SK-N-SH treated with all-trans-retinoic acid at 6 μM for 48 hours (cell line): ENCODE results near the gene DPRX.

ENCODE experiments used
- CREB5 ChIP-seq: fragments of 250-450 bp; sonication (Bioruptor Pico); IDR thresholded peaks from 2 replicates; pipeline ENCODE4 v1.5.1; 2020; ENCODE audit warnings: low read depth, mild to moderate bottlenecking, moderate library complexity
- ESRRG ChIP-seq: fragments of 250-450 bp; sonication (Bioruptor Pico); IDR thresholded peaks from 2 replicates; pipeline ENCODE4 v1.6.1; 2021; ENCODE audit warnings: mild to moderate bottlenecking
- ISL1 ChIP-seq: fragments of 250-450 bp; sonication (Bioruptor Pico); IDR thresholded peaks from 2 replicates; pipeline ENCODE4 v2.1.2; 2022; ENCODE audit warnings: mild to moderate bottlenecking, moderate library complexity
- SNAI2 ChIP-seq: fragments of 250-450 bp; sonication (Bioruptor Pico); IDR thresholded peaks from 2 replicates; pipeline ENCODE4 v1.5.0; 2020; ENCODE audit warnings: mild to moderate bottlenecking, moderate library complexity
- ZC3H10 ChIP-seq: fragments of 250-450 bp; sonication (Bioruptor Pico); IDR thresholded peaks from 2 replicates; pipeline ENCODE4 v1.5.1; 2021; ENCODE audit warnings: mild to moderate bottlenecking, moderate library complexity
- TF ChIP-seq, protein P1 (sequence below): fragments of 250-450 bp; sonication (Bioruptor Pico); IDR thresholded peaks from 2 replicates; pipeline ENCODE4 v1.8.0; 2021; ENCODE audit warnings: low read depth, mild to moderate bottlenecking, moderate library complexity, borderline replicate concordance

DNA sequence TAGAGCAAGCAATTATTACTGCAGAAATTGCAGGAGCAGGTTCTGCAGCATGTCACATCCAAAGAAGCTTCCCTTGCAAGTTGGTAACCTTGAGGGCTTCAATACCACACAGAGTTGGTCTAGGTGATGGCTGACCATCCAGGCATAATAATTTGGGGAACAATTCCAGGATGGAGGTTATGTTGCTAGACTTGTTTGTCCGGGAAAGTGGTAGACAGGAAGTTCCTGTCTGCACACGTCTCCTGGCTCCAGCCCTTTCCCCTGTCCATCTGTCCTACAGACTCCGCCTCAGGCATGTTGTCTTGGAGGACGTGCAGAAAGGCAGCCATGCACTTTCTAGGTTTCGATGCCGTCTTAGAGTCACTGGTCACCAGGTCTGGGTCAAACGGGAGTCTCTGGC, 26.0 kb downstream of the DPRX start:
- TF ChIP-seq SNAI2 (no peak), ZC3H10 (CRISPR knock-in tag) (no peak), CREB5 (CRISPR knock-in tag) (no peak), ISL1 (CRISPR knock-in tag) (no peak), ESRRG (CRISPR knock-in tag) (no peak)
- TF ChIP-seq, protein P1, sequence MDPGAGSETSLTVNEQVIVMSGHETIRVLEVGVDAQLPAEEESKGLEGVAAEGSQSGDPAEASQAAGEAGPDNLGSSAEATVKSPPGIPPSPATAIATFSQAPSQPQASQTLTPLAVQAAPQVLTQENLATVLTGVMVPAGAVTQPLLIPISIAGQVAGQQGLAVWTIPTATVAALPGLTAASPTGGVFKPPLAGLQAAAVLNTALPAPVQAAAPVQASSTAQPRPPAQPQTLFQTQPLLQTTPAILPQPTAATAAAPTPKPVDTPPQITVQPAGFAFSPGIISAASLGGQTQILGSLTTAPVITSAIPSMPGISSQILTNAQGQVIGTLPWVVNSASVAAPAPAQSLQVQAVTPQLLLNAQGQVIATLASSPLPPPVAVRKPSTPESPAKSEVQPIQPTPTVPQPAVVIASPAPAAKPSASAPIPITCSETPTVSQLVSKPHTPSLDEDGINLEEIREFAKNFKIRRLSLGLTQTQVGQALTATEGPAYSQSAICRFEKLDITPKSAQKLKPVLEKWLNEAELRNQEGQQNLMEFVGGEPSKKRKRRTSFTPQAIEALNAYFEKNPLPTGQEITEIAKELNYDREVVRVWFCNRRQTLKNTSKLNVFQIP (CRISPR knock-in tag), result no peak
